ENCODE data around the gene CDK14. TPM values are rescaled to one million over a fixed set of nuclear protein-coding genes. Genes with fewer than 3 reads are reported as not detected.
"Not testable (repeated sequence)": the region's sequence is repeated elsewhere in the genome, so short reads cannot be mapped to it uniquely, and the experiment has no call there.

Gene CDK14
- total RNA-seq, 1 experiment from 2014 or later: 39.1 TPM

GRCh38 chr7:90769036-90769435, 172.9 kb downstream of the CDK14 start:
- no peaks in the 10 kb centered on the region for H3K27me3 ChIP-seq (ENCODE audit: insufficient read depth, low read depth)
- no peaks in the 10 kb centered on the region for H3K9me3 ChIP-seq (ENCODE audit: insufficient read depth, low read depth)
- H3K36me3 ChIP-seq (ENCODE audit: low read depth): no peaks in the 10 kb centered on the region
- H2AFZ ChIP-seq: no peak overlapping the region
- no TSS peak for BruUV-seq (replicated peaks)
- no peak overlapping the region for H3K4me2 ChIP-seq
- TF ChIP-seq CTCF (conservative IDR thresholded peaks at IDR 0.05) (no peak), EZH2 (IDR thresholded peaks at IDR 0.05; ENCODE audit: low read depth) (no peak)
- no peak for DNase-seq
- intact Hi-C loops (cut with micrococcal nuclease; ENCODE audit: unreplicated experiment): no loop called here
- no peaks in the 10 kb centered on the region for H3K9me2 ChIP-seq (ENCODE audit: insufficient read depth)
- H3K4me3 ChIP-seq: no peak overlapping the region
- ChIA-PET CTCF (no interaction called here), POLR2A (ENCODE audit: unreplicated experiment) (no interaction called here)
- H3K27ac ChIP-seq: no peak overlapping the region
- H3K4me1 ChIP-seq (replicated peaks; ENCODE audit: insufficient read depth): no peaks in the 10 kb centered on the region
- H3K79me2 ChIP-seq (ENCODE audit: low read depth): no peaks in the 10 kb centered on the region
- no peaks in the 10 kb centered on the region for H3F3A ChIP-seq (ENCODE audit: insufficient read depth, low read depth)
- no peaks in the 10 kb centered on the region for H4K20me1 ChIP-seq (ENCODE audit: insufficient read depth)

GRCh38 chr7:90769566-90769965, 173.4 kb downstream of the CDK14 start:
- H2AFZ ChIP-seq; H3K36me3 ChIP-seq (ENCODE audit: low read depth); H3K4me2 ChIP-seq; H3K9me3 ChIP-seq (ENCODE audit: insufficient read depth, low read depth); DNase-seq; CTCF ChIA-PET; H3K4me1 ChIP-seq (replicated peaks; ENCODE audit: insufficient read depth); H3F3A ChIP-seq (ENCODE audit: insufficient read depth, low read depth); H4K20me1 ChIP-seq (ENCODE audit: insufficient read depth); H3K27me3 ChIP-seq (ENCODE audit: insufficient read depth, low read depth); BruUV-seq (replicated peaks); H3K4me3 ChIP-seq; POLR2A ChIA-PET (ENCODE audit: unreplicated experiment); H3K79me2 ChIP-seq (ENCODE audit: low read depth); H3K27ac ChIP-seq; intact Hi-C loops (cut with micrococcal nuclease; ENCODE audit: unreplicated experiment); H3K9me2 ChIP-seq (ENCODE audit: insufficient read depth): not testable (repeated sequence)

DNA sequence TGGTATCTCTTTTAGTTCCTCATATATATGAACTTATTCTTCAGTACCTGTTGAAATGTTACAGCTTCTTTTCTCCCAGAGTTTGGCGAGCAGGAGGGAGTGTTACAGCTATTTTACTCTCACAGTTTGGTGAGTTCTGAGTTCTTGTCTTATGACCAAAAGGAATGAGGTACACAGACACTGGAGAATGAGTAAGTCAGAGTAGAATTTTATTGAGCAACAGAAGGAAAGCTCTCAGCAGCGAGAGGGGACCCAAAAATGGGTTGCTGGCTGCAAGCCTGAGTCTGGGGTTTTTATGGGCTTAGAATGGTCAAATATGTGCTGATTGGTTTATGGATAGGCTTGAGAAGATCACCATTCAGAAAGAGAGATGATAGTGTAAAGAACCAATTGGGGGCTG, 175.2 kb downstream of the CDK14 start:
- no TSS peak for BruUV-seq (replicated peaks)
- Histone ChIP-seq H3K79me2 (ENCODE audit: low read depth) (no peaks in the 10 kb centered on the region), H3K27me3 (ENCODE audit: insufficient read depth, low read depth) (no peaks in the 10 kb centered on the region), H3K9me2 (ENCODE audit: insufficient read depth) (no peaks in the 10 kb centered on the region), H3K27ac (no peak overlapping the region), H3K36me3 (ENCODE audit: low read depth) (no peaks in the 10 kb centered on the region), H3K4me1 (replicated peaks; ENCODE audit: insufficient read depth) (no peaks in the 10 kb centered on the region), H3F3A (ENCODE audit: insufficient read depth, low read depth) (no peaks in the 10 kb centered on the region), H3K4me3 (no peak overlapping the region), H3K9me3 (ENCODE audit: insufficient read depth, low read depth) (no peaks in the 10 kb centered on the region), H2AFZ (no peak overlapping the region), H3K4me2 (no peak overlapping the region), H4K20me1 (ENCODE audit: insufficient read depth) (no peaks in the 10 kb centered on the region)
- intact Hi-C loops (cut with micrococcal nuclease; ENCODE audit: unreplicated experiment): no loop called here
- POLR2A ChIA-PET (ENCODE audit: unreplicated experiment): no interaction called here
- DNase-seq: no peak
- CTCF ChIA-PET: no interaction called here
- no peak for TF ChIP-seq EZH2 (IDR thresholded peaks at IDR 0.05; ENCODE audit: low read depth)

DNA sequence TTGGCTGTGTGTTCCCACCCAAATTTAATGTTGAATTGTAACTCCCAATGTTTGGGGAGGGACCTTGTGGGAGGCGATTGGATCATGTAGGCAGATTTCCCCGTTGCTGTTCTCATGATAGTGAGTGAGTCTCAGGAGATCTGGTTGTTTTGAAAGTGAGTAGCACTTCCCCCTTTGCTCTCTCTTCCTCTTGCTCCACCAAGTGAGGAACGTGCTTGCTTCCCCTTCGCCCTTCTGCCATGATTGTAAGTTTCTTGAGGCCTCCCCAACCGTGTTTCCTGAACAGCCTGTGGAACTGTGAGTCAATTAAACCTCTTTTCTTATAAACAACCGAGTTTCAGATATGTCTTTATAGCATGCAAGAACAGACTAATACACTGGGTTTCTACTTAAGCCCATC, 176.3 kb downstream of the CDK14 start:
- H2AFZ ChIP-seq: no peak overlapping the region
- no peaks in the 10 kb centered on the region for H3K9me3 ChIP-seq (ENCODE audit: insufficient read depth, low read depth)
- H3K4me1 ChIP-seq (replicated peaks; ENCODE audit: insufficient read depth): no peaks in the 10 kb centered on the region
- no TSS peak for BruUV-seq (replicated peaks)
- no peaks in the 10 kb centered on the region for H3K79me2 ChIP-seq (ENCODE audit: low read depth)
- DNase-seq: no peak
- no peaks in the 10 kb centered on the region for H3K27me3 ChIP-seq (ENCODE audit: insufficient read depth, low read depth)
- H3K36me3 ChIP-seq (ENCODE audit: low read depth): no peaks in the 10 kb centered on the region
- POLR2A ChIA-PET (ENCODE audit: unreplicated experiment): no interaction called here
- no peak overlapping the region for H3K27ac ChIP-seq
- no peak overlapping the region for H3K4me3 ChIP-seq
- TF ChIP-seq EZH2 (IDR thresholded peaks at IDR 0.05; ENCODE audit: low read depth) (no peak), CTCF (conservative IDR thresholded peaks at IDR 0.05) (no peak)
- intact Hi-C loops (cut with micrococcal nuclease; ENCODE audit: unreplicated experiment): no loop called here
- CTCF ChIA-PET: no interaction called here
- H4K20me1 ChIP-seq (ENCODE audit: insufficient read depth): no peaks in the 10 kb centered on the region
- no peaks in the 10 kb centered on the region for H3K9me2 ChIP-seq (ENCODE audit: insufficient read depth)
- H3F3A ChIP-seq (ENCODE audit: insufficient read depth, low read depth): no peaks in the 10 kb centered on the region
- no peak overlapping the region for H3K4me2 ChIP-seq
